ENCODE data around the gene LAD1. TPM values are rescaled to one million over a fixed set of nuclear protein-coding genes. Genes with fewer than 3 reads are reported as not detected.
A peak's percentile ranks its signal among the peaks of the same experiment; 100 is the strongest.

The LAD1 gene
- total and polyA plus RNA-seq, 4 experiments from 2014 or later, result 0.17 TPM; not detected in 3

DNA sequence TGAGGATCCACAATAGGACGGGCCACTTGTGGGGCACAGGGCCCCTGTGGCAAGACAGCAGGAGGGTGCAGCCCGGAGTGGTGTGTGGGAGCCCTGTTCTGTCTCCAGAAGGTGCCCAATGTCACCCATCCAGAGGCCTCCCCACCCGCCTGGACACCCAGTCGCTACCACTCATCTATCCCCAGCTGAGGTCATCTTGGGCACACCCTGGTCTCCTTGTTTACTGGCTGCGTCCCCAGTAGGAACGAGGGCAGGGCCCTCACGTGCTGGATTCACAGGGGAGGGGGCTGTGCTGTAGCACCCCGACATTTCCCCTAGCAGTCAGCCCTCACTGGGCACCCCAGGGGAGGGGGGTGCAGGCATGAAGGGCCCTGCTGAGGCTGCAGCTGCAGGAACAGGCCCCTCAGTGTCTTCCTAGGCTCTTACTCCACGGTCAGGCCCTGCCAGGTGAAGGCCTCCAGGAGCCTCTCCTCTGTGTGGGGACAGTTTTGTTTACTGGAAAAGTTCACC is 19.3 kb downstream of the LAD1 start:
- CTCF ChIA-PET (ENCODE audit: partially characterized antibody), result no interaction called here
- Mint-ChIP-seq H3K4me1 (no peaks in the 10 kb centered on the region), H3K27ac (no peak overlapping the region), H3K9me3 (no peaks in the 10 kb centered on the region), H3K27me3 (peaks cover 8 to 11% of the 10 kb centered on the region in 2 donors), H3K36me3 (no peaks in the 10 kb centered on the region), H3K4me3 (no peak overlapping the region)
- no peaks in the 10 kb centered on the region for H3K27me3 ChIP-seq (ENCODE audit: insufficient read depth, low read length)
- H3K27ac ChIP-seq (ENCODE audit: low read depth, low read length), result no peak overlapping the region
- no peaks in the 10 kb centered on the region for H3K36me3 ChIP-seq (ENCODE audit: insufficient read depth, low read length)
- intact Hi-C loops (cut with micrococcal nuclease), result no loop called here
- no peaks in the 10 kb centered on the region for H3K4me1 ChIP-seq (ENCODE audit: insufficient read depth, low read length)
- H3K4me3 ChIP-seq (ENCODE audit: low read length in 2 of 2), result no peak overlapping the region
- POLR2A ChIA-PET (ENCODE audit: partially characterized antibody), result no interaction called here
- no peaks in the 10 kb centered on the region for H3K9me3 ChIP-seq (ENCODE audit: control insufficient read depth in 1 of 2, low read length in 2 of 2)
- DNase-seq, result no peak

DNA sequence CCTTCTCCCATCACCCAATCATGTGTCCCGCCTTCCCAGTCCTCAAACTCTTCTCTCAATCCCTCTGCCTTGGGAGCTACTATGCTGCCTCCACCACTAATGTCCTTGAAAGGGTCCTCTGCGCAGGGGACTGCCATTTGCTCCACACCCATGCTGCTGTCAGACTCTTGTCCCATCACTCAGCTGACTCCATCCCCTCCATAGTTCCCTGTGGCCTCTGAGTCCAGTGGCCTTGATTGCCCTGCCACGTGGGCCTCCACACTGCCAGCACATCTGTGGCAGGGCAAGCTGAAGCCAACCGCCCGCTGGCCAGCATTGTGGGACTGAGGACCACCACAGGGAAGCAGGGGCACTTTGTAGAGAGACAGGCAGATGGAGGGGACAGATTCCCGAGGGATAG is 20.3 kb downstream of the LAD1 start:
- Mint-ChIP-seq H3K27me3 (peaks cover 7 to 18% of the 10 kb centered on the region in 2 donors), H3K4me1 (no peaks in the 10 kb centered on the region), H3K4me3 (no peak overlapping the region), H3K9me3 (no peaks in the 10 kb centered on the region), H3K36me3 (no peaks in the 10 kb centered on the region), H3K27ac (no peak overlapping the region)
- Histone ChIP-seq H3K36me3 (ENCODE audit: insufficient read depth, low read length) (no peaks in the 10 kb centered on the region), H3K9me3 (ENCODE audit: control insufficient read depth in 1 of 2, low read length in 2 of 2) (no peaks in the 10 kb centered on the region), H3K27me3 (ENCODE audit: insufficient read depth, low read length) (no peaks in the 10 kb centered on the region), H3K27ac (ENCODE audit: low read depth, low read length) (no peak overlapping the region), H3K4me3 (ENCODE audit: low read length in 2 of 2) (no peak overlapping the region), H3K4me1 (ENCODE audit: insufficient read depth, low read length) (no peaks in the 10 kb centered on the region)
- intact Hi-C loops (cut with micrococcal nuclease), result no loop called here
- DNase-seq, result no peak
- ChIA-PET CTCF (ENCODE audit: partially characterized antibody) (no interaction called here), POLR2A (ENCODE audit: partially characterized antibody) (no interaction called here)

DNA sequence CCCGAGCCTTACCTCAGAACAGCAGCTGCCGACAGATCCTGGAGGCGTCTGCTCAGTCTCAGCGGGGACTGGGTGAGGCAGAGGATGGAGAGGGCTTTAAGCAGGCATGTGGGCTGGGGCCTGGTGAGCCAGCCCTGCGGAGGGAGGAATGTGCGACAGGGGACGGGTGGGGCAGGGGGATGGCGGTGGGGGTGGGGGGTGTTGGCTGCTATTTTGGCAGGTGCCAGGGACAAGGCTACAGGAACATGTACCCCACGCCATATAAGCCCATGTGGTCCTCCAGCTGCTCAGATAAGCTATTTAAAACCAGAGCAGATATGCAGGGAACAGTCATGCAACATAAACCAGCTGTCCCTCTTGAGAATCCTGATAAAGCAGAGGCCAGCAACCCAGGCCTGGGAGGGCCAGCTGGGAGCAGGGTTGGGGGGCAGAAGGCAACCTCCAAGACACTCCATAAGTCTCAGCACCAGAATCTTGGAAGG is 21.5 kb downstream of the LAD1 start, which contains the start of gene TNNT2:
Gene TNNT2 (minus strand): TSS at position 70 of the 482 bp plus-strand sequence. CDS start 4,426 bp downstream, outside the sequence.
- Mint-ChIP-seq H3K9me3 (no peaks in the 10 kb centered on the region), H3K27me3 (peaks cover 4 to 17% of the 10 kb centered on the region in 2 donors), H3K4me1 (no peaks in the 10 kb centered on the region), H3K36me3 (no peaks in the 10 kb centered on the region), H3K27ac (no peak within 1 kb of the TSS), H3K4me3 (peak within 1 kb of the TSS in 1 of 8 donors; percentile 12)
- intact Hi-C loops (cut with micrococcal nuclease), result no loop called here
- ChIA-PET POLR2A (ENCODE audit: partially characterized antibody) (no interaction called here), CTCF (ENCODE audit: partially characterized antibody) (no interaction called here)
- no peak for DNase-seq
- Histone ChIP-seq H3K36me3 (ENCODE audit: insufficient read depth, low read length) (no peaks in the 10 kb centered on the region), H3K27me3 (ENCODE audit: insufficient read depth, low read length) (no peaks in the 10 kb centered on the region), H3K4me3 (ENCODE audit: low read length in 2 of 2) (no peak within 1 kb of the TSS), H3K27ac (ENCODE audit: low read depth, low read length) (no peak within 1 kb of the TSS), H3K9me3 (ENCODE audit: control insufficient read depth in 1 of 2, low read length in 2 of 2) (no peaks in the 10 kb centered on the region), H3K4me1 (ENCODE audit: insufficient read depth, low read length) (no peaks in the 10 kb centered on the region)

DNA sequence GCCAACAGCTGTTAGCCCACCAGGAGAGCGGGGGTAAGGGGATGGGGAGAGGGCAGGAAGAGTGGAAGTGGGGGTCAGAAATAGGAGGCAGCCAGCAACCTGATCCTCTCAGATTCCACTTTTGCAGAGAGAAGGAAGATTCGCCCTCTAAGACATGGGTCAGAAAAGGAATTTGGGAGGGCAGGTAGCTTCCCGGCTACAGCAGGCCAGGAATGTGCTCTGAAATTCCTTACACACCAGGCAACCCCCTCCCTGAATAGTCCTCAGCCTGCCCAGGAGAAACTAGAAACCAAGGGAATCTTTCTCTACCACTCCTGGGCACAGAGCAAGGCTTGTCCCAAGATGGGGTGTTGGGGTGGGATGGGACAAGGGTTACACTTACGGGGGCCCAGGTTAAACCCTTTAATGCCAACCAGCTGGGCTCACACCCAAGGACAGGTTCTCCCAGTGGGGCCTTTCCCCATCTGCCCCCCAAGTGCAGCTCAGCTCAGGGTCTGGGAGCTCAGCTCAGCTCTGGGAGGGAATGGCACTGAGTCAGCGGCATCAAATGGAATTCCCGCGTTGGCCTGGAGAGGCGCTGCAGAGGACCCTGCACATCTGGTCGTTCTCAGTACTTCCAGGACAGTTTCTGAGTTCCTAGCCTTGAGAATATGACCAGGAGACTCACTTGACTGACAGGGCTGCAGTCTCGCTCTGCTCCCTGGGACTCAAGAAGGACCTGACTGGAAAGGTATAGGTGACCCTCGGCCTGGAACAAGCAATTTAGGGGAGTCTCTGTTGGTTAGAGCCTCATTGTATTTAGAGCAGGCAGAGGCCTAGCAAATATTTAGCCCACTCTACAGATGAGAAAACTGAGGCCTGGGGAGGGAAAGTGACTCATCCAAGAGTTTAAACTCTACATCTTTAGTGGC is 22.4 kb downstream of the LAD1 start:
- Mint-ChIP-seq H3K4me1 (no peaks in the 10 kb centered on the region), H3K9me3 (no peaks in the 10 kb centered on the region), H3K4me3 (no peak overlapping the region), H3K27ac (no peak overlapping the region), H3K36me3 (no peaks in the 10 kb centered on the region), H3K27me3 (peaks cover 2 to 23% of the 10 kb centered on the region in 2 donors)
- no peak for DNase-seq
- Histone ChIP-seq H3K27me3 (ENCODE audit: insufficient read depth, low read length) (no peaks in the 10 kb centered on the region), H3K36me3 (ENCODE audit: insufficient read depth, low read length) (no peaks in the 10 kb centered on the region), H3K9me3 (ENCODE audit: control insufficient read depth in 1 of 2, low read length in 2 of 2) (no peaks in the 10 kb centered on the region), H3K4me1 (ENCODE audit: insufficient read depth, low read length) (no peaks in the 10 kb centered on the region), H3K27ac (ENCODE audit: low read depth, low read length) (no peak overlapping the region), H3K4me3 (ENCODE audit: low read length in 2 of 2) (no peak overlapping the region)
- intact Hi-C loops (cut with micrococcal nuclease), result no loop called here
- ChIA-PET POLR2A (ENCODE audit: partially characterized antibody) (no interaction called here), CTCF (ENCODE audit: partially characterized antibody) (no interaction called here)

DNA sequence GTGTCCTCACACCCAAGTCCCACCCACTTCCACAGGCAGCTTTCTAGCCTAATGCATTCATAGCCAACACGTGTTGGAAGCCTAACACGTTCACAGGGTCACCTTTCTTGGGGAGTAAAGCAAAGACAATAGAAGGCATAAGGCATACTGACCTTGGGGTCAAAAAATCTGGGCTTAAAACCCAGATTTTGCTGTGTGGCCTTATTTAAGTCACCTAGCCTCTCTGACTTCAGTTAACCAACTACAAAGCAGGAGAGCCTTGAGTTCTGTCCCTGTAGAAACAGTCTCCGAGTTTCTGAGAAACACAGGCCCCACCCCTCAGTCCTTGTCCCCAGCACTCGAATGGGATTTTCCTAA is 23.0 kb downstream of the LAD1 start:
- H3K27me3 Mint-ChIP-seq, result peaks cover under 1 to 23% of the 10 kb centered on the region in 2 donors
- Histone ChIP-seq H3K4me3 (ENCODE audit: low read length in 2 of 2) (no peak overlapping the region), H3K27ac (ENCODE audit: low read depth, low read length) (no peak overlapping the region), H3K4me1 (ENCODE audit: insufficient read depth, low read length) (no peaks in the 10 kb centered on the region), H3K27me3 (ENCODE audit: insufficient read depth, low read length) (no peaks in the 10 kb centered on the region), H3K36me3 (ENCODE audit: insufficient read depth, low read length) (no peaks in the 10 kb centered on the region), H3K9me3 (ENCODE audit: control insufficient read depth in 1 of 2, low read length in 2 of 2) (no peaks in the 10 kb centered on the region)
- H3K36me3 Mint-ChIP-seq, result no peaks in the 10 kb centered on the region
- H3K4me1 Mint-ChIP-seq, result no peaks in the 10 kb centered on the region
- ChIA-PET CTCF (ENCODE audit: partially characterized antibody) (no interaction called here), POLR2A (ENCODE audit: partially characterized antibody) (no interaction called here)
- H3K9me3 Mint-ChIP-seq, result no peaks in the 10 kb centered on the region
- no peak for DNase-seq
- no peak overlapping the region for H3K4me3 Mint-ChIP-seq
- H3K27ac Mint-ChIP-seq, result no peak overlapping the region
- intact Hi-C loops (cut with micrococcal nuclease), result no loop called here

DNA sequence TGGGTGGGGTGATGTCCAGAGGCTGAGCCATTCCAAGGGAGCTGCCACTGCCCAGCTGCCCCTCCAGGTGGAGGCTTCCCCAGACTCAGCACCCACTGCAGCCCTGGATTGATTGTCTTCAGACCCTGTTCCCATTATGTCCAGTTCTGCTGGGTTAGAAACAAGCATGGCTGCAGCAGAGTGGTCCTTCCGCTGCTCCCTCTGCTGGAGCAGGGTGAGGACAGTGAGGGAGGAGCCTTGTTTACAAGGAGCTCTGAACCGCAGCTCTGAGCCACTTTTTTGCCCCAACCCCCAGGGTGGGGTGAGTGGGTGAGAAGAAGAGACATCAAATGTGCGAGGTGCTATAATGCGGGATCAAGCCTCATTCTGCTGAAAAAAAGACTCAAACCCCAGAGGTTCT is 24.0 kb downstream of the LAD1 start:
- intact Hi-C loops (cut with micrococcal nuclease), result no loop called here
- ChIA-PET CTCF (ENCODE audit: partially characterized antibody) (interaction anchor here (0.6 kb wide), 1 partner anchor 27 kb away, joined by 3 read pairs; no protein-coding TSS in a partner anchor), POLR2A (ENCODE audit: partially characterized antibody) (no interaction called here)
- no peaks in the 10 kb centered on the region for H3K36me3 Mint-ChIP-seq
- Histone ChIP-seq H3K27ac (ENCODE audit: low read depth, low read length) (no peak overlapping the region), H3K4me1 (ENCODE audit: insufficient read depth, low read length) (no peaks in the 10 kb centered on the region), H3K9me3 (ENCODE audit: control insufficient read depth in 1 of 2, low read length in 2 of 2) (no peaks in the 10 kb centered on the region), H3K36me3 (ENCODE audit: insufficient read depth, low read length) (no peaks in the 10 kb centered on the region), H3K27me3 (ENCODE audit: insufficient read depth, low read length) (no peaks in the 10 kb centered on the region), H3K4me3 (ENCODE audit: low read length in 2 of 2) (no peak overlapping the region)
- no peaks in the 10 kb centered on the region for H3K4me1 Mint-ChIP-seq
- H3K27ac Mint-ChIP-seq, result no peak overlapping the region
- H3K27me3 Mint-ChIP-seq, result peaks cover 1 to 24% of the 10 kb centered on the region in 2 donors
- DNase-seq, result no peak
- no peaks in the 10 kb centered on the region for H3K9me3 Mint-ChIP-seq
- H3K4me3 Mint-ChIP-seq, result no peak overlapping the region

DNA sequence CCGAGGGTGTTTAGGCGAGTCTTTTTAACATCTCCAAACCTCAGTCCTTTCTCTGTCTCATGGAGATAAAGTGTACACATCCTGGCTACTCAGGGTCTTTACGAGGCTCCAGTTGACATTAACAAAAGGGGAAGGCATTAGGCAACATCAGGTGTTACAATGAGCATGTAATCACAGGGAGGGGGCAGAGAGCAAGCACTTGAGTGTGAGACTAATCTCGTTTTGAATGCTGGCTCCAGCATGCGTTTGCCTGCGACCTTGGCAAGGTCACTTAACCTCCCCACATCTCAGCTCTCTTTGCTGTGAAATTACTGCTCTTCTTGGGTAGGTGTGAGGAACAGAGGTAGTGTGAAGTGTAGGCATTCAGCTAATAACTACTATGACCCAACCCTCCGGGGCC is 24.8 kb downstream of the LAD1 start:
- Mint-ChIP-seq H3K27ac (no peak overlapping the region), H3K27me3 (peaks cover 1 to 24% of the 10 kb centered on the region in 2 donors), H3K4me1 (no peaks in the 10 kb centered on the region), H3K36me3 (no peaks in the 10 kb centered on the region), H3K9me3 (no peaks in the 10 kb centered on the region), H3K4me3 (no peak overlapping the region)
- DNase-seq, result no peak
- Histone ChIP-seq H3K36me3 (ENCODE audit: insufficient read depth, low read length) (no peaks in the 10 kb centered on the region), H3K4me3 (ENCODE audit: low read length in 2 of 2) (no peak overlapping the region), H3K4me1 (ENCODE audit: insufficient read depth, low read length) (no peaks in the 10 kb centered on the region), H3K9me3 (ENCODE audit: control insufficient read depth in 1 of 2, low read length in 2 of 2) (no peaks in the 10 kb centered on the region), H3K27ac (ENCODE audit: low read depth, low read length) (no peak overlapping the region), H3K27me3 (ENCODE audit: insufficient read depth, low read length) (no peaks in the 10 kb centered on the region)
- CTCF ChIA-PET (ENCODE audit: partially characterized antibody), result interaction anchor here (0.6 kb wide), 1 partner anchor 27 kb away, joined by 3 read pairs; no protein-coding TSS in a partner anchor
- intact Hi-C loops (cut with micrococcal nuclease), result no loop called here
- POLR2A ChIA-PET (ENCODE audit: partially characterized antibody), result no interaction called here

Data from CD4-positive, alpha-beta memory T cell (primary cell).